Measurements from ENCODE around the gene LRCH3.

Gene LRCH3

DNA sequence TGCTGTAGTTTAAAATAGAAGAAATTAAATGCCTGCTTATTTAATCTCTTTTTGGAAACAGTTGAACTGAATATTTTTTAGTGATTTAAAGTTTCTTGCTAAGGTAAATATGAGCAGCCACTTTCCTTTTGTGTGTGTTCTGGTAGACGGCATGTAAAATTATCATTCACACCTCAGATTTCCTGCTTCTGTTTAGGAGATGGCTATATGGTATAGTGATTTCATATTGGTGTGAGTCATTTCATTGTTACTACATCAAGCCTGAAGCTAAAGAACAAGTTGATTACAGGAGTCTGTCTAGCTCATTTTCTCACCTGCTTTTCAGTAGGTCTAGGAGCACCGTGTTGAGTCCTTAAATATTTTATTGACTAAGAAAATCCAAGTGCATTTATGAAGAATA is 2.2 kb downstream of the LRCH3 start:
- no peak for DNase-seq

DNA sequence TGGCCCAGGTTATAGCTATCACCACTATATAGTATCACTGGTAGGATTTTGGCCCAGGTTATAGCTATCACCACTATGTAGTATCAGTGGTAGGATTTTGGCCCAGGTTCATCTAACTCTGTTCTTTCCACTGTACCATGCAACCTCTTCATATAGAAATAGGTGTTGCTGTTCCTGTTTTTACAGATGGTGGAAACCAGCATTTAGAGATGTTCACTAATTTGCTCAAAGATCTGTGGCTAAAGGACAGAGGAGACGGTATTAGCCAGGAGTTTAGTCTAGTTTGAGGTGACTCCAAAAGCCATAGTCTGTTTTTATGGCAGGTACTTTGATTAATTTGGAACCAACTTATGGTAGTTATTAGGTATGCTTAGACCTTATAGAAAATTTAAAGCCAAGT is 3.1 kb downstream of the LRCH3 start:
- DNase-seq = no peak

DNA sequence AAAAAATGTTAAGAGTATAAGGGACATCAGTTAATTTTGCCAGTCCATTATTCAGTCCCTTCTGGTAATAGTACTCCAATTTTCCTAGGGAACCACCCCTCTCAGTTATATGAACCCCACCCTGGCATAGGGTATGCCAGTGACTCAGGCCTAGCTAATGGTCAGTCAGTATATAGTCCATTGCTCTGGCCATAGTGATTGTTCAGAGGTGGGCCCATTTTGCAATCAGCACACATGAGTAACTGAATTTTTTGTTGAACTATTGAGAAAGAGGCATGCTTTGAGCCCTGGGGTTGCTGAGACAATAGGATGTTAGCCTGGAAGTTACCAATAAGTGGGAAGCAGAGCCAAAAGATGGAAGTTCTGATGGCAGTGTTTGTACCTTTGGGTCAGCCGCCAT is 4.1 kb downstream of the LRCH3 start:
- no peak for DNase-seq

DNA sequence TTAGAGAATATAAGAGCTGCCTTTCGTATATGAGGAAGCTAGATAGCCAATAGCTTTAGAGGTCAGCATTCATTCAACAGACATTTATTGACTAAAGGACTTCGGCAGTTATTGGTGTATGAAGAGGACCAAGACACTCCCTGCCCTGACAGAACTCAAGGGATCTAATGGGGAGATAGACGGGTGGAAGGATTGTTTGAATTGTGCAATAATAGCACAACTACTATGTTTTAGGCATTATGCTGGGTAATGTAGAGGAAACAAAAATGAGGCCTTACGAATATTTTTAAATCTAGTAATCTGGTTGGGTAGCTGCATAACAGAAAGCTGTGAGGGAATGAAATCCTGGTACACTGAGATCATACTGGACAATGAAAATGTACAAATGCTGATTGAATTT is 5.0 kb downstream of the LRCH3 start:
- no peak for DNase-seq

DNA sequence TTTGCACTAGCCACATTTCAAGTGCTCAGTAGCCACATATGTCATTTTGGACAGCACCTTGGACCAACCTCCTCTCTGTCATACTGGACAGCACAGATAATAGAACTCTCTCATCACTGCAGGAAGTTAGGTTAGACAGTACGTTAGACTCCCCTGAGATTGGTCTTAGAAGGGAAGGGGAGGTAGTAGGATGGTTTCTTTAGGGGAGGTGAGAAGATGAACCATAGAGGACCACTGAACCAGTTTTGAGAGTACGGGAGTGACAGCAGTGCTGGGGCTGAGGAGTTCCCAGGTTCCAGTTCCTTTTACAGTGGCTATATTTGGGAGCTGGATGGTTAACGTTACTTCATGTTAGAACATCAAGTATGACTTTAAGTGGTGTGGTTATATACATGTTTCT is 7.8 kb downstream of the LRCH3 start:
- DNase-seq = no peak

DNA sequence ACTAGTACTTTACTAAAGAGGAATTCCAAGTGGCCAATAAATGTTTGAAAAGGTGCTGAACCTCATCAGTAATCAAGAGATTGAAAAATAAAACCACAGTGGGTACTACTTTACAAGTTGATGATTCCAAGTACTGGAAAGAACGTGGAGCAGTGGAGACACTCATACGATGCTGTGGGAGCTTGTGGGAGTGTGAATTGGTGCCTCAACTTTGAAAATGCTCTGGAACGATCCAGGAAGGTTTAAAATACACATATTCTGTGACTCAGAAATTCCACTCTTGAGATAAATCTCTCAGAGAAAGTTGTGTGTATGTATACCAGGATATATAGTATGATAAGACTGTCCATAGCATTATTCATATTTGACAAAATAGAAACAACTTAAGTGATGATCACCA is 9.3 kb downstream of the LRCH3 start:
- no peak for DNase-seq

DNA sequence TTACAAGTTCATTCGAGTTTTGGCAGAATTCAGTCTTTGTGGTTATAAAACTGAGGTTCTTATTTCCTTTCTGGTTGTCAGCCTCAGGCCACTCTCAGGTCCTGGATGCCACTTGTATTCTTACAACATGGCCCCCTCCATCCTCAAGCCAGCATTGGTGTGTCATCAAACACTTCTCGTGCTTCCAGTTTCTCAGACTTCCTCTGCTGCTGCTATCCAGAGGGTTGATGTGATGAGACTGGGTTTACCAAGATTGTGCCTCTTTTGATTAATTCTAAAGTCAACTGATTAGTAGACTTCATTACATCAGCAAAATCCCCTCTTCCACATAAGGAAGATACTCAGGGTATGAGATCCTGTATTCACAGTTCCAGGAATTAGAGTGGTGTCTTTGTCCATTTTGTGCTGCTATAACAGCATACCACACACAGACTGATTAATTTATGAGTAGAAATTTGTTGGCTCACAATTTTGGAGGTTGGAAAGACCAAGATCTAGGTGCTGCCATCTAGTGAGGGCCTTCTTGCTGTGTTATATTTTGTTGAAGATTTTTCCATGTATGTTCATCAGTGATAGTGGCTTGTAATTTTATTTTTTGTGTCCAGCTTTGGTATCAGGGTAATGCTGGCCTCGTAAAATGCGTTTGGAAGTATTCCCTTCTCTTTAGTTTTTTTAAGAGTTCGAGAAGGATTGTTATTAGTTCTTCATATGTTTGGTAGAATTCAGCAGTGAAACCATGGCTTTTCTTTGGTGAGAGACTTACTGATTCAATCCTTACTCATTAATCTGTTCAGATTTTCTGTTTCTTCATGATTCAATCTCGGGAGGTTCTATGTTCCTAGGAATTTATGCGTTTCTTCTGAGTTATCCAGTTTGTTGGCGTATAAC is 11.1 kb downstream of the LRCH3 start:
- peak; percentile 32 for DNase-seq

DNA sequence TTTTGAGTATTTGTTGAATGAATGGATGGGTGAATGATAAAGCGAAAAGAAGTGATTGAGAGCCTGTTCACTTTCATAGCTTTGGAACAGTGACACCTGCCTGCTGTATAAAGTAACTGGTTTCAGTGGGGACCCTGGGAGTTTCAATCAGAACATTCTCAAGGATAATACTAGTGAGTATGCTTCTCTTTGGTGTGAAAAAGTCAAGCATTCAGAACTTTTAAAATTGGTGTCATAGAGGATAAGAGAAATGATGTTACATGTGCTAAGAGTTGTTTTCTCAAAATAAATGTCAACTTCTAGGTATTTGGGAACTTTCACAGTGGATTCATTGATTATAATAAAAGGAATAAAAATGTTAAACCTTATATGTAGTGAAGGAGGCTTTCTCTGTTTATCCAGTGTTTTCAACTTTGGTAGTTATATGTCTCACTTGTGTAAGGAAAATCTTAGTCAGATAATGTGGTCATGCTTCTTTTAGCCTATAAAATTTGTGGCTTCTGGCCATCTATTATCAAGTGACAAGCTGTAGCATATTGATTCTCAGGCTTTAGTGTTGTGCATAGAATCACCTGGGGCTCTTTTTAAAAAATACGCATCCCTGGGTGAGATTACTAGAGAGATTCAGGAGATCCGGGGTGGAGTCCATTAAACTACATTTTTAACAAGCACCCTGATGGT is 11.9 kb downstream of the LRCH3 start:
- no peak for DNase-seq

DNA sequence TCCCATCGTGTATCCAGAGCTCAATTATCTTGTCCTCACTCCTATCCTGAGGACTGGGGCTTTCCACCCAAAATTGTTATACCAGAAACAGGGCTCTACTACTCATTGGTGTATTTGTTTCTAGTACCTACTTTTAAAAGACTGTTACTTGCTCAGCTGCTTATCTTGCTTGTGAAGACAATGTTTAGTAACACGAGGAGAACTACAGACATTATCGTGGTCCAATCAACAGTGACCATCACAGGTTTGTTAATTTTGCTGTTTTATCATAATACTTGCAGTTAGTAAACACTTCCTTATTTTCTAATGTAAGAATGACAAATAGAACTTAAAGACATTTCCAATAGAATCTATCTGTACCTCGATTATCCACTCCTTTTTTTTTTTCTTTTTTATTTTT is 13.5 kb downstream of the LRCH3 start:
- DNase-seq = no peak

DNA sequence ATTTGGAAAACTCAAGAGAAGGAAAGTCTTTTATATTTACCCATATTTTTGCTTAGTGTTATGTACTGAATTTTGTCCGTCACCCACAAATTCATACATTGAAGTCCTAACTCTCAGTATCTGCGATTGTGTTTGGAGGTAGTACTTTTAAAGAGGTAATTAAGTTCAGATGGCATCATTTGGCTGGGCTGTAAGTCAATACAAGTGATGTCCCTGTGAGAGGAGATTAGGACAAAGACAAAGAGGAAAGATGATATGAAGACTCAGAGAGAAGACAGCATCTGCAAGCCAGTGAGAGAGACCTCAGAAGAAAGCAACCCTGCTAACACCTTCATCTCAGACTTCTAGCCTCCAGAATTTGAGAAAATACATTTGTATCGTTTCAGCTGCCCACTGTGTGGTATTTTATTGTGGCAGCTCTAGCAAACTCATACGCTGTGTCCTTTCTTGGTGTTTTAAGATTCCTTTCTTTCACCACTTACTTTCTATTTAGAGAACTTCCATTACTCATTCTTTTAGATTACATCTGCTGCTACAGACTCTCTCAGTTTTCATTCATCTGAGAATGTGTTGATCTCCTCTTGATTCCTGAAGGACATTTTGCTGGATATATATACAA is 17.0 kb downstream of the LRCH3 start:
- no peak for DNase-seq

DNA sequence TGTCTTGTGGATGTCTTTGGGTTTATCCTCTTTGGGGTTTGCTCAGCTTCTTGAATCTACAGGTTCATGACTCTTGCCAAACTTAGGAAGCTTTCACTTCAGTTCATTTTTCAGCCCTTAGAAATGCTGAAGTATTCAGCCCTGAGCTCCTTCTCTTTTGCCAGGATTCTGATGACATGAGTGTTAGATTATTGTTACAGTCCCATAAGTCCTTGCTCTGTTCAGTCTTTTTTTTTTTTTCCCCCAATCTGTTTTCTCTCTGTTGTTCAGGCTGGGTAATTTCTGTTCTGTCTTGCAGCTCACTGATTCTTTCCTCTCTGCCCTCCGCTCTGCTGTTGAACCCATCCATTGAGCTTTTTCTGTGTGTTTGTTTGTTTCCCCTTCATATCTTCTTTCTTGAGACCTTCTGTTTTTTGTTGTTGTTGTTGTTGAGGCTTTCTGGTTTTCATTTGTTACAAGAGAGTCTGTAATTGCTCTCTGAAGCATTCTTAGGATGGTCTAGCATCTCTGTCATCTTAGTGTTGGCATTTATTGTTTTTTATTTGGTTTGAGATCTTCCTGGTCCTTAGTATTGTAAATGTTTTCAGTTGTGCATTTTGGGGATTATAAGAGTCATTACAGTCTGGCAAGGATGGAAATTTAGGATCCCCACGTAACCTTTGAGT is 18.4 kb downstream of the LRCH3 start:
- no peak for DNase-seq

DNA sequence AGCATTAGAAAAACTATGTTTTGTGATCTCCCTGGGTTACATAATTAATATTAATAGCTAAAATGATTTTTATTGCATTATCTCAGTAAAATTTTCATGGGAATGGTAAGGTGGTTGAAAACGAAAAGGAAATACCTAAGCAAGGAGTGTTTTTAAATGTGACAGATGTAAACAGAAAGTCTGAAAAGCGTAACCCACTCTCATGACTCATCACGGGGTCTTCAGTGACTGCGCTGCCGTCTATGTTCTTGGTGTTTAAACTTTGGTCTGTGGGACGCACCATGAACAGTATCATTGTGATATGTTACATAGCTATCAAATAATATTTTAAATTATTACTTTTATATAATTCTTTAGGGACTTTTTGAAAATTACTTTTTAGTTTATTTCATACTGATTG is 19.8 kb downstream of the LRCH3 start:
- no peak for DNase-seq

DNA sequence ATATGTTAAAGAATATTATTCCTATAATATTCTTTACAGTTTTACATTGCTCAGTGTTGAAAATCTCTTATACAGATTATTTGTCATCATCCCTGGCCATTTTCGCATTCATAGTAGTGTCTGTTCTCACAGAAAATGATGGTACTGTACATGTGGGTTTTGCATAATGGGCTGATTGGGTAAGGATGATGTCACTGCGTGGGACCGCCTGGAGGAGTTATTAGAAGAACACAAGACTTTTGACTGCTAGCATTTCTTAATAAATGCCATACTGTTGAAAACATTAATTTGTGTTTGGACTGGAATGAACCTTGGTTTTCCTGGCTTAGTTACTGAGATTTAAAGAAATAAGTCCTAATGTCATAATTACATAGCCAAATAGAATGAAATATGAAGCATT is 20.3 kb downstream of the LRCH3 start:
- no peak for DNase-seq

DNA sequence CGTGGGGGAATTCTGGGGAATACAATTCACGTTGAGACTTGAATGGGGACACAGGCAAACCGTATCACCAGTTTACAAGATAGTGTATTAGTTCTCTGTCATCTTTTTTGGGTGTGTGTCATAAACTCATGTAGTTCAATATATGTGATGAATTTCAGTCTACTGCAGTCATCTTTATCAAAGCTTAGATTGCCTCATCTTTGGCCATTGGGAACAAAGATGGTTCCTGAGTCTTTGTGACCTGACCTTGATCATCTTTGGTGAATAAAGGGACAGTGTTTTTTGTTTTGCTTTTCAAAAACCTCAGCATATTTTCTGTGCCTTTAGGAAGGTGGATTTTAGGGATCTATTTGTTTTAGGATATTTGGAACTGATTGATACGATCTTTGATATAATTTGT is 23.3 kb downstream of the LRCH3 start:
- DNase-seq = no peak

DNA sequence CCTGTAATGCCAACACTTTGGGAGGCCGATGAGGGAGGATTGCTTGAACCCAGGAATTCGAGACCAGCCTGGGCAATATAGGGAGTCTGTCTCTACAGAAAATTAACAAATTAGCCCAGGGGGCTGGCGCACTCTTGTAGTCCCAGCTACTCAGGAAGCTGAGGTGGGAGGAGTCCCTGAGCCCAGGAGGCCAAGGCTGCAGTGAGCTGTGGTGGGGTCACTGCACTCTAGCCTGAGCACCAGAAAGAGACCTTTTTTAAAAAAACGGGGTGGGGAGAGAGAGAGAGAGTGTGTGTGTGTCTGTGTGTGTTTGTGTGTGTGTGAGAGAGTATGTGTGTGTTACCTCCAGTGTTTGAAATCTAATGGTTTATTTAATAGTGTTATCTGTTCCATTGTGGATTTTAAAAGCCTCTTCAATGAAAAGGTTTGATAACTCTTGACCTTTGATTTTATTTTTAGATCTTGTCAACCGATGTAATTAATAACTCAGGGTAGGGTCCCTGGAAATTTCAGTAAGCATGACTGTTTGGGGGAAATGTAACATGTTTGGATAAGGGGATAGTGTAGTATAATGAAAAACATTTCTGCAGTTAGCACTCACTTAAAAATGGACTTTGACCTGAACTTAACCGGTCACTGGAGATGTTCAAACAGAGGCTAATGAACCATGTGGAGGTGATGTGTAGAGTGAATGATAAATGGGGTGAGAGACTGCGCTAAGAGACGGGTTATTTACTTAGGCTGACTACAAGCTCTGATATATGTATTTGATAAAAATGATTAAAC is 29.7 kb downstream of the LRCH3 start:
- no peak for DNase-seq

DNA sequence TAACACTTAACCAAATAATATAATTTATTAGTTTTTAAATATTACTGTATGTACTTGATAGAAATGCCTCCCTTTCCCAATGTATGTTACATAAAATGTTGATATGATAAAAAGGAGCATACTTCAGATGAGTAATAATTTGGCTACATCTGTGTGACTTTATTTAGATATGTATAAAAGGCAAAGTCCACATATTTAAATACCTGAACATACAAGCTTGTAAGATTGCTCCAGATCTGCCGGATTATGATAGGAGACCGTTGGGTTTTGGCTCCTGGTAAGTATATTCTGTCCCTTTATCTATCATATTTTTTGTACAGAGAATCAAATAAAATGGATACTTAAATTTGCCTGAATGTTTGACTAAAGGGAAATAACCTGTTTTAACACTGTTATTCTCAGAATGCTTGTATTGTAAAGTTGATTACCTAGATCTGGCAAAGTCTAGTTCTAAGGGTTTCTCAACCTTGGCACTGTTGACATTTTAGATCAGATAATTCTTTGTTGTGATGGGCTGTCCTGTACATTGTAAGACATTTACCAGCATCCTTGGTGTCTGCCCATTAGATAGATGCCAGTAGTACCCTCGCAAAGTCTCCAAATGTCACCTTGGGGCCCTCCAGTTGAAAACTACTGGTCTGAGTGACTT is 38.5 kb downstream of the LRCH3 start:
- no peak for DNase-seq

DNA sequence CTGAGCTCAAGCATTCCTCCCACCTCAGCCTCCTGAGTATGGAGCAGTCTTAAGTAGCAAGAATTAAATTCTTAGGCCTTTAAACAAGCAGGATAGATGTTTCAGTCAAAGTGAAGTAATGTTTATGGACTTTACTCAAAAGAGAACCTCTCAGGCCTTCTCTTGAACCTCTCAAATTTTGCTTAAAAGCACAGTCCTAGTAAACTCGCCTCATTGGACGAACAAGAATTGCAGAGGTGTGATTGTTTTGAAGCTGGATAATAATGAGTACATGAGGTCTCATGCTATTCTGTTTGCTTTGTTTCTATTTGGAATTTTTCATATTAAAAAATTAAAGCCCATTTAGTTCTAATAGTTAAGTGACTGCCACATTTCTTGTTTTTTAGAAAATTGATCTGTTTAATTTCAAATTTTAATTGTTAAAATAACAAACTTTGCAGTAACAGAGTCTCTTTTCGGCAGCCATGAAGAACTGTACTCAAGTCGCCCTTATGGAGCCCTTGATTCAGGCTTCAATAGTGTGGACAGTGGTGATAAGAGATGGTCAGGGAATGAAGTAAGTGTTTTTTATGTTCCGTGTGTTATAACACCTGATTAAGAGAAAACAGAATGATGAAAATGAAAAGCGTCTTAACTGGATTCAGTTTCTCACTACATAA is 39.4 kb downstream of the LRCH3 start:
- DNase-seq = no peak

DNA sequence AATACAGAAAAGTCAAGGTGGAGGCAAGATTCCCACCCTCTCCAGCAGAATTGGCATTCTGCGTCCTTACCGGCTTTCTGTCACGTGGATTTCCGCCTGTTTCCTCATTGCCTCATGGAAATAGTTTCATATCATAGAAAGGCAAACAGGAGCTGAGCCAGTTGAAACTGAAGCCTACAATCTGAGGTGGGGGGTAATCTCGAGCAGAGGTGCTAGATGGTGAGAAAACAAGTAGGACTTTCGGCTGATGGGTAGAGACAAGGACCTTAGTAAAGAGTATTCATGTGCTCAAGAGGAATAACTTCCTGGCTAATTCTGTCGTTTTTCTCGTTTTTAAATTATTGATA is 39.9 kb downstream of the LRCH3 start:
- DNase-seq = no peak

DNA sequence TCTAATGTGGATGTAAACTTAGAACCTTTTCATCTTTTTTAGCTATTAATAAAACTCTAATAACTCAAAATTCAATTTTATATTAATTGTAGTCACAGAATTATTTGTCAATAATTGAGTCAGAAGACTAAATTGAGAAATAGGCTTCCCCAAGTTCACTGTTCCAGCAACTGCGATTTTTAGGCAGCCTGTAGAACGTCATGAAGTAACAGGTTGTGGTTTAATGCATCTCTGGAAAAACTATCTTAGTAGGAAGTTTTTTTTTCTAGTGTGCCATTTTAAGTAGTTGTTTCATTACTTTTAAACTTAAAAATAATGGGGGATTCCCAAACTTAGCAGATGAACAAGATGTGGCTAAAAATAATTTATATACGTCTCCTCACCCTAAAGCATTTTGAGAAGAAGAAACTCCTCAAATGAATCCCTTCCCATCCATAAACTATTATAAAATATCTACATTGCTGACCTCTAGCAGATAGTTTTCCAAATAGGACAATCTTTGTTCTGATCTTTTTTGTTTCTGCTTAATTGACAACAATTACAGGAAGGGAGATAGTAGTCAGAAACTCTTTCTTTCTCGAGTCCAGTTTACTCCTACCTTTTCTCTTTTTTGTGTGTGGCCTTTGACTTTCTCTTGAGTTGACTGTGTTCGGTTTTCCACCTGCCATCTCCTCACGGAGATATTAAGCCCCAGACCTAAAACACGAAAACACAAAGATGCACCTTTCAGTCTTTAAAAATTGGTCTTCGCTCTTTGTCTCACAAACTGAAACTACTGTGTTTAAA is 43.1 kb downstream of the LRCH3 start:
- no peak for DNase-seq

DNA sequence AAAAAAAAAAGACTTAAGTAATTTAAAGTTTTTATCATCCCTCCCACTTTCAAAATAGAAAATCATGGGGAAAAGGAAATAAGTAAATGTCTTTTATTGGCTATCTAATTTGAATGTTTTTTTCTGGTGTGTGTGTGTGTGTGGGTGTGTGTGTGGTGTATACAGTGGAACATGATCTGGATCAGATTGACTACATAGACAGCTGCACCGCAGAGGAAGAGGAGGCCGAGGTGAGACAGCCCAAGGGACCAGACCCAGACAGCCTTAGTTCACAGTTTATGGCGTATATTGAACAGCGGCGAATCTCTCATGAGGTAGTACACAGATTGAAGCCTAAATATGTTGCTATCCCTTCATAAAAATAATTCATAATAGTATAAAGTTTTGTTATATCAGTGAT is 44.5 kb downstream of the LRCH3 start:
- no peak for DNase-seq

DNA sequence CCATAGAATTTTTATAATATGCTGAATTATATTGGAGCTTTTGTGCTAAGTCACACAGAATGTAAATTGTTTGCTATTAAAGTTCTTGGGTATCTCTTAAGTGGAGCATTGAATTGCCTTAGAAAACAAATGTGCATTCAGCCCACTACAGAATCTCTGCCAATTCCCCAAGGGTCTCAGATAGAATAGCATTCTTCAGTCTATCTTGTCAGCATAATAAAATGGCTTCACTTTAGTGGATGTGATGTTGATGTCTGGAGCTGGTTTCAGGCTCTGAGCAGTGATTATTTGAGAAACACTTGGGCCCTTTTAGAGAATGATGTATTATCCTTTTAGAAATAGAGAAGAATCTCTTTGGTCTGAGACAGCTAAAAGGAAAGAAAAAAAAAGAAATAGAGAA is 45.2 kb downstream of the LRCH3 start:
- no peak for DNase-seq

All from NCI-H1105 treated with DMSO at 0.1 percent for 48 hours (cell line).